Measurements from ENCODE around the gene MYZAP. TPM values are rescaled to one million over a fixed set of nuclear protein-coding genes. Genes with fewer than 3 reads are reported as not detected.

The MYZAP gene
- total RNA-seq, 1 experiment from 2014 or later = 5.1 TPM

GRCh38 chr15:57718309-57718708 is 126.6 kb downstream of the MYZAP start:
- Mint-ChIP-seq H3K27me3 (ENCODE audit: unreplicated experiment) (no peaks in the 10 kb centered on the region), H3K4me3 (ENCODE audit: low read depth, unreplicated experiment) (no peak overlapping the region), H3K36me3 (ENCODE audit: insufficient read depth, unreplicated experiment) (peaks cover 35% of the 10 kb centered on the region), H3K27ac (ENCODE audit: unreplicated experiment) (no peak overlapping the region), H3K4me1 (ENCODE audit: low read depth, unreplicated experiment) (no peaks in the 10 kb centered on the region), H3K9me3 (ENCODE audit: low read depth, unreplicated experiment) (no peaks in the 10 kb centered on the region)
- CTCF ChIA-PET = no interaction called here
- DNase-seq = no peak
- intact Hi-C loops (cut with micrococcal nuclease; ENCODE audit: unreplicated experiment) = no loop called here
- BruUV-seq (replicated peaks) = no TSS peak
- no peak for TF ChIP-seq CTCF (IDR thresholded peaks at IDR 0.05; ENCODE audit: unreplicated experiment)

- no peak for DNase-seq
- no peak for TF ChIP-seq CTCF (IDR thresholded peaks at IDR 0.05; ENCODE audit: unreplicated experiment)
- no peaks in the 10 kb centered on the region for H3K9me3 Mint-ChIP-seq (ENCODE audit: low read depth, unreplicated experiment)
- CTCF ChIA-PET = no interaction called here
- no peak overlapping the region for H3K4me3 Mint-ChIP-seq (ENCODE audit: low read depth, unreplicated experiment)
- H3K27me3 Mint-ChIP-seq (ENCODE audit: unreplicated experiment) = no peaks in the 10 kb centered on the region
- no peak overlapping the region for H3K27ac Mint-ChIP-seq (ENCODE audit: unreplicated experiment)
- peaks cover 21% of the 10 kb centered on the region for H3K36me3 Mint-ChIP-seq (ENCODE audit: insufficient read depth, unreplicated experiment)
- intact Hi-C loops (cut with micrococcal nuclease; ENCODE audit: unreplicated experiment) = no loop called here
- BruUV-seq (replicated peaks) = no TSS peak
- H3K4me1 Mint-ChIP-seq (ENCODE audit: low read depth, unreplicated experiment) = no peaks in the 10 kb centered on the region
Observed at GRCh38 chr15:57720867-57721266, 129.2 kb downstream of the MYZAP start.

GRCh38 chr15:57726411-57726810 is 134.7 kb downstream of the MYZAP start:
- CTCF ChIA-PET = no interaction called here
- no peak for DNase-seq
- H3K36me3 Mint-ChIP-seq (ENCODE audit: insufficient read depth, unreplicated experiment) = no peaks in the 10 kb centered on the region
- no peaks in the 10 kb centered on the region for H3K4me1 Mint-ChIP-seq (ENCODE audit: low read depth, unreplicated experiment)
- H3K9me3 Mint-ChIP-seq (ENCODE audit: low read depth, unreplicated experiment) = no peaks in the 10 kb centered on the region
- H3K27ac Mint-ChIP-seq (ENCODE audit: unreplicated experiment) = no peak overlapping the region
- H3K27me3 Mint-ChIP-seq (ENCODE audit: unreplicated experiment) = no peaks in the 10 kb centered on the region
- BruUV-seq (replicated peaks) = no TSS peak
- no peak overlapping the region for H3K4me3 Mint-ChIP-seq (ENCODE audit: low read depth, unreplicated experiment)
- TF ChIP-seq CTCF (IDR thresholded peaks at IDR 0.05; ENCODE audit: unreplicated experiment) = no peak
- intact Hi-C loops (cut with micrococcal nuclease; ENCODE audit: unreplicated experiment) = loop anchor here (5.0 kb wide), 1 partner anchor 79 kb away; no protein-coding TSS in a partner anchor

- BruUV-seq (replicated peaks) = no TSS peak
- intact Hi-C loops (cut with micrococcal nuclease; ENCODE audit: unreplicated experiment) = loop anchor here (5.0 kb wide), 1 partner anchor 80 kb away; no protein-coding TSS in a partner anchor
- CTCF ChIA-PET = no interaction called here
- Mint-ChIP-seq H3K9me3 (ENCODE audit: low read depth, unreplicated experiment) (no peaks in the 10 kb centered on the region), H3K36me3 (ENCODE audit: insufficient read depth, unreplicated experiment) (no peaks in the 10 kb centered on the region), H3K4me3 (ENCODE audit: low read depth, unreplicated experiment) (no peak overlapping the region), H3K4me1 (ENCODE audit: low read depth, unreplicated experiment) (no peaks in the 10 kb centered on the region), H3K27ac (ENCODE audit: unreplicated experiment) (no peak overlapping the region), H3K27me3 (ENCODE audit: unreplicated experiment) (no peaks in the 10 kb centered on the region)
- DNase-seq = no peak
- no peak for TF ChIP-seq CTCF (IDR thresholded peaks at IDR 0.05; ENCODE audit: unreplicated experiment)
Observed at GRCh38 chr15:57727031-57727430, 135.3 kb downstream of the MYZAP start.
